ENCODE measurements around the gene PSTK. TPM values are rescaled to one million over a fixed set of nuclear protein-coding genes. Genes with fewer than 3 reads are reported as not detected.

Gene PSTK
- total RNA-seq, 1 experiment from 2014 or later: 4.4 TPM

- intact Hi-C loops (cut with micrococcal nuclease): no loop called here
- H3K4me2 ChIP-seq (ENCODE audit: low read length): no peak overlapping the region
- no peaks in the 10 kb centered on the region for H3K79me2 ChIP-seq (ENCODE audit: insufficient read depth, low read length)
- DNase-seq (ENCODE audit: low read depth, low spot score) (no peak), ATAC-seq (no peak)
- TF ChIP-seq CEBPB (IDR thresholded peaks at IDR 0.05; ENCODE audit: low read depth) (no peak), CBX3 (IDR thresholded peaks at IDR 0.05; ENCODE audit: low read depth) (no peak), ZBTB33 (IDR thresholded peaks at IDR 0.05; ENCODE audit: extremely low read depth, insufficient replicate concordance, low read length) (no peak), JUND (IDR thresholded peaks at IDR 0.05) (no peak), FOSL1 (IDR thresholded peaks at IDR 0.05; ENCODE audit: low read depth) (no peak), ZFX (IDR thresholded peaks at IDR 0.05) (no peak), ATF3 (IDR thresholded peaks at IDR 0.05) (no peak), ELF1 (IDR thresholded peaks at IDR 0.05; ENCODE audit: borderline replicate concordance, low read depth) (no peak), RAD21 (IDR thresholded peaks at IDR 0.05; ENCODE audit: low read depth) (no peak), EZH2 (IDR thresholded peaks at IDR 0.05) (no peak), POLR2A (IDR thresholded peaks at IDR 0.05; ENCODE audit: borderline replicate concordance, extremely low read depth, insufficient read depth, insufficient read length) (no peak), EGR1 (IDR thresholded peaks at IDR 0.05; ENCODE audit: low read depth) (no peak), SIN3A (IDR thresholded peaks at IDR 0.05; ENCODE audit: low read depth) (no peak), YY1 (IDR thresholded peaks at IDR 0.05; ENCODE audit: extremely low read depth, insufficient replicate concordance, low read depth, low read length) (no peak), SP1 (IDR thresholded peaks at IDR 0.05; ENCODE audit: low read depth) (no peak)
- TF ChIP-seq, protein P1, sequence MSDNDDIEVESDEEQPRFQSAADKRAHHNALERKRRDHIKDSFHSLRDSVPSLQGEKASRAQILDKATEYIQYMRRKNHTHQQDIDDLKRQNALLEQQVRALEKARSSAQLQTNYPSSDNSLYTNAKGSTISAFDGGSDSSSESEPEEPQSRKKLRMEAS (IDR thresholded peaks at IDR 0.05): no peak
- H3K27me3 ChIP-seq (ENCODE audit: insufficient read depth, low read length): no peaks in the 10 kb centered on the region
- CTCF ChIA-PET: no interaction called here
- no TSS peak for BruUV-seq (replicated peaks)
- H3K4me3 ChIP-seq (replicated peaks in 1 of 2; ENCODE audit: low read depth in 1 of 2, low read length in 2 of 2): no peak overlapping the region
- no peaks in the 10 kb centered on the region for H4K20me1 ChIP-seq (ENCODE audit: insufficient read depth)
- H3K9me3 ChIP-seq (ENCODE audit: control insufficient read depth in 1 of 2, insufficient read depth in 1 of 2, low read depth in 1 of 2, low read length in 2 of 2): no peaks in the 10 kb centered on the region
- no peak overlapping the region for H2AFZ ChIP-seq (ENCODE audit: low read depth, low read length, poor library complexity, severe bottlenecking)
- peaks cover 5 to 19% of the 10 kb centered on the region in 2 experiments; a peak in 2 of 4 replicates for H3K36me3 ChIP-seq (ENCODE audit: control insufficient read depth in 1 of 2, insufficient read depth in 2 of 2, low read length in 2 of 2)
- no peaks in the 10 kb centered on the region for H3K4me1 ChIP-seq (ENCODE audit: control insufficient read depth in 1 of 2, insufficient read depth in 2 of 2, low read length in 2 of 2)
- no peak overlapping the region for H3K9ac ChIP-seq (ENCODE audit: low read length)
- POLR2A ChIA-PET: no interaction called here
- H3K27ac ChIP-seq (ENCODE audit: low read depth, low read length): no peak overlapping the region
- RAD21 ChIA-PET (ENCODE audit: low non-redundant PET in 1 of 2, low total read pairs in 2 of 2, uncharacterized antibody in 2 of 2, unreplicated experiment in 2 of 2): no interaction called here
- H3K9me2 ChIP-seq (ENCODE audit: insufficient read depth): no peaks in the 10 kb centered on the region
These were observed 40.9 kb upstream of the PSTK start for GRCh38 chr10:122939133-122939855.
